Panc1 (cell line): ENCODE measurements around the gene TMTC3. TPM values are rescaled to one million over a fixed set of nuclear protein-coding genes. Genes with fewer than 3 reads are reported as not detected.

Experiments
- ATAC-seq: fragments of 200-7000 bp; cut with Tn5 transposase; 2 replicates; pipeline ENCODE4 v1.9.1; 2020; ENCODE audit warnings: mild to moderate bottlenecking, moderate library complexity
- BruUV-seq: library from RNA; stranded (reverse); fragments of 400-500 nt; replicated peaks from 2 replicates; lab custom pipeline; 2021; lab: Mats Ljungman, UMichigan
- CTCF ChIA-PET: fragments of 300-600 bp; sonication (Branson Sonifier 250); formaldehyde crosslinking; loops from one replicate; lab custom pipeline; 2022; ENCODE audit warnings: antibody characterized with exemption; lab: Charles Lee
- POLR2A ChIA-PET: fragments of 300-600 bp; sonication (Branson Sonifier 250); formaldehyde crosslinking; loops from one replicate; lab custom pipeline; 2022; ENCODE audit warnings: antibody characterized with exemption; lab: Charles Lee
- DNase-seq: peaks from one replicate; pipeline ENCODE4 v3.0.0-alpha.2; 2010; ENCODE audit warnings: low read depth, low spot score
- H3K27ac ChIP-seq: 2 replicates; pipeline ENCODE4 v1.5.1; 2011; ENCODE audit warnings: mild to moderate bottlenecking, low read length, inconsistent platforms
- H3K27me3 ChIP-seq: fragments of 200-500 bp; sonication (Bioruptor generic); 2 replicates; pipeline ENCODE4 v1.6.0; 2014; ENCODE audit warnings: low read length, inconsistent platforms; ENCODE audit not compliant: control insufficient read depth, insufficient read depth
- H3K36me3 ChIP-seq: fragments of 200-500 bp; sonication (Bioruptor generic); 2 replicates; pipeline ENCODE4 v1.5.1; 2014; ENCODE audit warnings: inconsistent platforms, mild to moderate bottlenecking, low read length, moderate library complexity; ENCODE audit not compliant: control insufficient read depth, insufficient read depth
- H3K4me1 ChIP-seq: 2 replicates; pipeline ENCODE4 v1.5.1; 2011; ENCODE audit warnings: inconsistent platforms, mild to moderate bottlenecking, low read length, moderate library complexity; ENCODE audit not compliant: control insufficient read depth, insufficient read depth
- H3K4me3 ChIP-seq, 2 experiments: 2 replicates each; pipeline ENCODE4 v1.5.1; 2011 to 2012; ENCODE audit warnings: low read depth in 2 of 2, low read length in 2 of 2, mild to moderate bottlenecking in 2 of 2, inconsistent platforms in 1 of 2, moderate library complexity in 1 of 2
- H3K9me3 ChIP-seq: fragments of 200-500 bp; sonication (Bioruptor generic); 2 replicates; pipeline ENCODE4 v1.5.1; 2014; ENCODE audit warnings: low read depth, mild to moderate bottlenecking, inconsistent platforms, low read length, moderate library complexity; ENCODE audit not compliant: control insufficient read depth, insufficient read depth
- CTCF ChIP-seq: fragments of 450-650 bp; IDR thresholded peaks from 2 replicates; pipeline ENCODE4 v1.5.1; 2017; ENCODE audit warnings: mild to moderate bottlenecking
- POLR2AphosphoS5 ChIP-seq: IDR thresholded peaks from 2 replicates; pipeline ENCODE4 v1.6.1; 2012; ENCODE audit warnings: mild to moderate bottlenecking, low read depth, low read length, moderate library complexity
- REST ChIP-seq, 2 experiments: IDR thresholded peaks; 2 replicates each; pipeline ENCODE4 v1.6.1; 2011 to 2012; ENCODE audit warnings: low read depth in 2 of 2, control low read depth in 1 of 2, low read length in 1 of 2, mild to moderate bottlenecking in 1 of 2, moderate library complexity in 1 of 2; ENCODE audit not compliant: insufficient read depth in 1 of 2
- SIN3A ChIP-seq: IDR thresholded peaks from 2 replicates; pipeline ENCODE4 v1.6.1; 2012; ENCODE audit warnings: low read depth, mild to moderate bottlenecking, low read length, moderate library complexity, borderline replicate concordance; ENCODE audit not compliant: insufficient read depth
- TCF7L2 ChIP-seq: IDR thresholded peaks from 2 replicates; pipeline ENCODE4 v1.6.1; 2011; ENCODE audit warnings: mild to moderate bottlenecking, low read depth, low read length, inconsistent platforms
- in situ Hi-C: cut with HindIII; loops from 2 replicates; pipeline ENCODE4 v1.10.0; 2016; ENCODE audit warnings: low sequenced_read_pairs, low pct_unique_long_range_greater_than_20kb
- intact Hi-C: fragments of 100-400 bp; cut with micrococcal nuclease; formaldehyde crosslinking; loops from one replicate; pipeline ENCODE4 v1.10.0; 2022; ENCODE audit not compliant: unreplicated experiment
- total RNA-seq: library from RNA; stranded (reverse); gene quantifications from one replicate; pipeline ENCODE4 v1.2.1, GENCODE V29; 2021; ENCODE audit not compliant: unreplicated experiment

Gene TMTC3
- total RNA-seq, 1 experiment from 2014 or later, result 21.6 TPM

DNA sequence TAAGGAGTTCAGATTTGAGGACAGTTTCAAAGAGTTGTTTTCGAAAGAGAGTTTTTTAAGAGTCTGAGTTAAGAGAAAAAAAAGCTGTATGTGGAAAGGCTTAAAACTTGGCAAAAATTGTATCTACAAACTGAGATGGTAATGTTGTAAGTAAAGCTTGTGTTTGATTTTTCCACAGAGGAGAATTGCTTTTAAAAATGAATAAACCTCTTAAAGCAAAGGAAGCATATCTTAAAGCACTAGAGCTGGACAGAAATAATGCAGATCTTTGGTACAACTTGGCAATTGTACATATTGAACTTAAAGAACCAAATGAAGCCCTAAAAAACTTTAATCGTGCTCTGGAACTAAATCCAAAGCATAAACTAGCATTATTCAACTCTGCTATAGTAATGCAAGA lies 50.3 kb downstream of the TMTC3 start:
- Histone ChIP-seq H3K4me3 (no peak overlapping the region), H3K36me3 (no peaks in the 10 kb centered on the region; the same call in 1 of the 2 replicates), H3K9me3 (no peaks in the 10 kb centered on the region), H3K4me1 (no peaks in the 10 kb centered on the region), H3K27me3 (no peaks in the 10 kb centered on the region), H3K27ac (no peak overlapping the region)
- intact Hi-C loops, result no loop called here
- no peak for TF ChIP-seq TCF7L2
- no peak for TF ChIP-seq REST (IDR thresholded peaks at IDR 0.05; ENCODE audit: insufficient read depth in 1 of 2, low read depth in 2 of 2, low read length in 1 of 2)
- no peak for TF ChIP-seq CTCF
- no peak for TF ChIP-seq POLR2AphosphoS5
- TF ChIP-seq SIN3A, result no peak
- ChIA-PET POLR2A (no interaction called here), CTCF (no interaction called here)
- ATAC-seq (no peak), DNase-seq (no peak)
- in situ Hi-C loops, result no loop called here
- no TSS peak for BruUV-seq

DNA sequence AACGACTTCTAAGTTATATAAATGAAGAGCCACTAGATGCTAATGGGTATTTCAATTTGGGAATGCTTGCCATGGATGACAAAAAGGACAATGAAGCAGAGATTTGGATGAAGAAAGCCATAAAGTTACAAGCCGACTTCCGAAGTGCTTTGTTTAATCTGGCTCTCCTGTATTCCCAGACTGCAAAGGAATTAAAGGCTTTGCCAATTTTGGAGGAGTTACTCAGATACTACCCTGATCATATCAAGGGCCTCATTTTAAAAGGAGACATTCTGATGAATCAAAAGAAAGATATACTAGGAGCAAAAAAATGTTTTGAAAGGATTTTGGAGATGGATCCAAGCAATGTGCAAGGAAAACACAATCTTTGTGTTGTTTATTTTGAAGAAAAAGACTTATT lies 52.8 kb downstream of the TMTC3 start:
- Histone ChIP-seq H3K27ac (no peak overlapping the region), H3K4me3 (no peak overlapping the region), H3K27me3 (no peaks in the 10 kb centered on the region), H3K4me1 (no peaks in the 10 kb centered on the region), H3K36me3 (no peaks in the 10 kb centered on the region; the same call in 1 of the 2 replicates), H3K9me3 (no peaks in the 10 kb centered on the region)
- CTCF ChIA-PET, result no interaction called here
- BruUV-seq, result no TSS peak
- in situ Hi-C loops (no loop called here), intact Hi-C loops (no loop called here)
- ATAC-seq (no peak), DNase-seq (no peak)
- POLR2A ChIA-PET, result no interaction called here
- TF ChIP-seq POLR2AphosphoS5, result no peak
- TF ChIP-seq TCF7L2, result no peak
- TF ChIP-seq SIN3A, result no peak
- no peak for TF ChIP-seq CTCF
- no peak for TF ChIP-seq REST (IDR thresholded peaks at IDR 0.05; ENCODE audit: insufficient read depth in 1 of 2, low read depth in 2 of 2, low read length in 1 of 2)
